Neutrophil (primary cell): ENCODE results near the gene FAM161B.

Experiments used
- H3K27ac ChIP-seq: fragments of 200-600 bp; sonication (generic); 2 replicates; pipeline ENCODE4 v1.5.1; 2016; ENCODE audit warnings: mild to moderate bottlenecking, moderate library complexity
- H3K27me3 ChIP-seq: fragments of 200-600 bp; sonication (generic); 2 replicates; pipeline ENCODE4 v1.6.0; 2016; ENCODE audit warnings: mild to moderate bottlenecking
- H3K36me3 ChIP-seq: fragments of 200-600 bp; sonication (generic); 2 replicates; pipeline ENCODE4 v1.5.1; 2017
- H3K4me1 ChIP-seq, 2 experiments: fragments of 200-600 bp in 1 of 2; sonication (generic) in 1 of 2; 1 replicate in 1 of 2; 2 replicates in 1 of 2; pipeline versions ENCODE4 v1.5.1 to v1.6.1; 2013 to 2016; ENCODE audit warnings: low read depth in 1 of 2, low read length in 1 of 2, mild to moderate bottlenecking in 1 of 2, moderate library complexity in 1 of 2; ENCODE audit not compliant: control insufficient read depth in 1 of 2, insufficient read depth in 1 of 2
- H3K4me3 ChIP-seq, 2 experiments: fragments of 200-600 bp in 1 of 2; sonication (generic) in 1 of 2; 1 replicate in 1 of 2; 2 replicates in 1 of 2; pipeline ENCODE4 v1.5.1; 2013 to 2016; ENCODE audit warnings: low read depth in 1 of 2, low read length in 1 of 2, mild to moderate bottlenecking in 1 of 2, moderate library complexity in 1 of 2
- H3K9me3 ChIP-seq: fragments of 200-600 bp; sonication (generic); 2 replicates; pipeline ENCODE4 v1.5.1; 2016
- TF ChIP-seq, protein P1 (sequence below): fragments of 200-600 bp; sonication (generic); IDR thresholded peaks from 2 replicates; pipeline ENCODE4 v1.5.1; 2016; ENCODE audit warnings: antibody characterized with exemption

FAM161B gene

GRCh38 chr14:73889376-73889775 lies 60.5 kb downstream of the FAM161B start:
- Histone ChIP-seq H3K27ac (no peak overlapping the region), H3K4me3 (no peak overlapping the region), H3K27me3 (no peaks in the 10 kb centered on the region), H3K36me3 (peaks cover 20% of the 10 kb centered on the region), H3K4me1 (peaks cover 25 to 32% of the 10 kb centered on the region in 2 experiments), H3K9me3 (no peaks in the 10 kb centered on the region)
- TF ChIP-seq, protein P1, sequence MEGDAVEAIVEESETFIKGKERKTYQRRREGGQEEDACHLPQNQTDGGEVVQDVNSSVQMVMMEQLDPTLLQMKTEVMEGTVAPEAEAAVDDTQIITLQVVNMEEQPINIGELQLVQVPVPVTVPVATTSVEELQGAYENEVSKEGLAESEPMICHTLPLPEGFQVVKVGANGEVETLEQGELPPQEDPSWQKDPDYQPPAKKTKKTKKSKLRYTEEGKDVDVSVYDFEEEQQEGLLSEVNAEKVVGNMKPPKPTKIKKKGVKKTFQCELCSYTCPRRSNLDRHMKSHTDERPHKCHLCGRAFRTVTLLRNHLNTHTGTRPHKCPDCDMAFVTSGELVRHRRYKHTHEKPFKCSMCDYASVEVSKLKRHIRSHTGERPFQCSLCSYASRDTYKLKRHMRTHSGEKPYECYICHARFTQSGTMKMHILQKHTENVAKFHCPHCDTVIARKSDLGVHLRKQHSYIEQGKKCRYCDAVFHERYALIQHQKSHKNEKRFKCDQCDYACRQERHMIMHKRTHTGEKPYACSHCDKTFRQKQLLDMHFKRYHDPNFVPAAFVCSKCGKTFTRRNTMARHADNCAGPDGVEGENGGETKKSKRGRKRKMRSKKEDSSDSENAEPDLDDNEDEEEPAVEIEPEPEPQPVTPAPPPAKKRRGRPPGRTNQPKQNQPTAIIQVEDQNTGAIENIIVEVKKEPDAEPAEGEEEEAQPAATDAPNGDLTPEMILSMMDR, result no peak

DNA sequence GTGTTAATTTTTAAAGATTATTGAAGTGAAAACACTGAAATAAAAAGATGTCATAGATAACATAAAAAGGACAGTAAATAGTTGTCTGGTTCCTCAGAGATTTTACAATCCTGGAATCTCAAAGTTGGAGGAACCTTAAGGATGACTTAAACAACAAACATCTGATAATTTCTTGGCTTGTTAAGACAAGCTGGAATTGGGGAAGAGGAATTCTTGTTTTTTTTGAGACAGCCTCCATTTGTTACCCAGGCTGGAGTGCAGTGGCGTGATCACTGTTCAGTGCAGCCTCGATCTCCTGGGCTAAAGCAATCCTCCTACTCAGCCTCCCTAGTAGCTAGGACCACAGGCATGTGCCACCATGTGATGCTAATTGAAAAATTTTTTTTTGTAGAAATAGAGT lies 60.9 kb downstream of the FAM161B start:
- H3K27ac ChIP-seq, result peak overlapping the region; percentile 94
- H3K9me3 ChIP-seq, result no peaks in the 10 kb centered on the region
- no peak overlapping the region for H3K4me3 ChIP-seq
- H3K4me1 ChIP-seq, result peaks cover 25 to 32% of the 10 kb centered on the region in 2 experiments
- TF ChIP-seq, protein P1, result no peak
- no peaks in the 10 kb centered on the region for H3K27me3 ChIP-seq
- peaks cover 16% of the 10 kb centered on the region for H3K36me3 ChIP-seq

GRCh38 chr14:73888460-73888725 lies 61.5 kb downstream of the FAM161B start:
- peaks cover 25 to 32% of the 10 kb centered on the region in 2 experiments for H3K4me1 ChIP-seq
- H3K27ac ChIP-seq, result peak overlapping the region; percentile 94
- H3K9me3 ChIP-seq, result no peaks in the 10 kb centered on the region
- peak overlapping the region in 1 of 2 experiments; percentile 8 for H3K4me3 ChIP-seq
- H3K36me3 ChIP-seq, result peaks cover 10% of the 10 kb centered on the region
- no peaks in the 10 kb centered on the region for H3K27me3 ChIP-seq
- TF ChIP-seq, protein P1, result no peak

DNA sequence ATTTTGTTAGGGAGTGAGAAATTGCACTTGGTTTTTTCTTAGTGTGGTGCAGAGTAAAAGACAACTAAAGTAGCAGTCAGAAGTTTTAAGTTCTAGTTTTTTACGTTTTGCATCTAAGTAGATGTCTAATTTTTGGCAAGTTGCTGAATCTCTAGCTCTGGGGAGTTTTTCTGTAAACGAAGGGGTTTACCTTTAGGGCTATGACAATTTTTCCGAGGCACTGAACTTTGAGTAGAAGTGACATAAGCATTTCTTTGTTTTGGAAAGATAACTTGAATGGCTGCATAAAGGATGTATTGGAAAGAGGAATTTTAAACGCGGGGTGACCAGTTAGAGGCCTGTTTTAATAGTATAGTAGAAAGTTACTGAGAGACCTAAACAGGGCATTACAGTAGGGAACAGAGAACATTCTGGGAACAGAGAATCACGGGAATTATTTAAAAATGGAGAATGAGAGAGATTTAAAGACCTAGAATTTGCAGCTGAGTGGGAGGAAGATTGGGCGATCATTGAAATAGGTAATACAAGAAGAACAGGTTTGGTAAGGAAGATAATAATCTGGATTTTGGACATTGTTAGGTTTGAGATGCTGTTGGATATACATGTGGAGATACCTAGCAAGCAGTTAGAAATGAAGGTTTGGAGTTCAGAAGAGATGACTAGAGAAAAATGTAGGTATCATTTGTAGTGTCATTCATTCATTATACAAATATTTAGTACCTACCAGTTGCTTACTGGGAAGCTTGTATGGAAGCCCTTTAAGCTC lies 62.0 kb downstream of the FAM161B start:
- TF ChIP-seq, protein P1, result no peak
- H3K36me3 ChIP-seq, result peaks cover 5% of the 10 kb centered on the region
- H3K27ac ChIP-seq, result peak overlapping the region; percentile 94
- no peaks in the 10 kb centered on the region for H3K27me3 ChIP-seq
- H3K4me1 ChIP-seq, result peaks cover 25 to 32% of the 10 kb centered on the region in 2 experiments
- no peaks in the 10 kb centered on the region for H3K9me3 ChIP-seq
- peak overlapping the region; percentile 84 to 91 for H3K4me3 ChIP-seq

- no peaks in the 10 kb centered on the region for H3K9me3 ChIP-seq
- peak overlapping the region; percentile 84 to 91 for H3K4me3 ChIP-seq
- TF ChIP-seq, protein P1, result no peak
- no peaks in the 10 kb centered on the region for H3K27me3 ChIP-seq
- H3K27ac ChIP-seq, result peak overlapping the region; percentile 94
- H3K4me1 ChIP-seq, result peaks cover 25 to 32% of the 10 kb centered on the region in 2 experiments
- no peaks in the 10 kb centered on the region for H3K36me3 ChIP-seq
Measured at GRCh38 chr14:73887318-73887616, 62.6 kb downstream of the FAM161B start.
